HCT116 (cell line): ENCODE measurements around the gene SDK1. TPM values are rescaled to one million over a fixed set of nuclear protein-coding genes. Genes with fewer than 3 reads are reported as not detected.

Source experiments
- ATAC-seq: fragments of 200-7000 bp; cut with Tn5 transposase; 2 replicates; pipeline ENCODE4 v1.9.1; 2020; ENCODE audit warnings: mild to moderate bottlenecking, moderate library complexity
- BruUV-seq: library from RNA; stranded (reverse); fragments of 400-500 nt; replicated peaks from 2 replicates; lab custom pipeline; 2021; lab: Mats Ljungman, UMichigan
- CTCF ChIA-PET: fragments of 300-600 bp; sonication (Branson Sonifier 250); formaldehyde crosslinking; loops from one replicate; lab custom pipeline; 2021; ENCODE audit warnings: antibody characterized with exemption; lab: Charles Lee
- POLR2A ChIA-PET: fragments of 300-600, 350-600 bp; sonication (Branson Sonifier 250); formaldehyde crosslinking; loops from one replicate; lab custom pipeline; 2021; ENCODE audit warnings: antibody characterized with exemption; lab: Charles Lee
- RAD21 ChIA-PET, 2 experiments: fragments of 300-600 bp; sonication (Branson Sonifier 250); formaldehyde crosslinking; loops; one replicate each; lab custom pipeline; 2023; ENCODE audit warnings: low total read pairs in 2 of 2; ENCODE audit not compliant: uncharacterized antibody in 2 of 2, unreplicated experiment in 2 of 2, low non-redundant PET in 1 of 2; lab: Charles Lee
- DNase-seq: peaks from one replicate; pipeline ENCODE4 v3.0.0-alpha.2; 2010; ENCODE audit warnings: low read depth, low spot score
- H2AFZ ChIP-seq: fragments of 200-600 bp; shearing (Covaris generic), sonication (generic); 2 replicates; pipeline ENCODE4 v1.6.1; 2017; ENCODE audit warnings: low read depth, mixed run types, mixed read lengths, antibody characterized with exemption, low read length; ENCODE audit not compliant: poor library complexity, severe bottlenecking
- H3K27ac ChIP-seq: 2 replicates; pipeline ENCODE4 v1.5.1; 2012; ENCODE audit warnings: low read depth, low read length
- H3K27me3 ChIP-seq: fragments of 200-600 bp; sonication (generic); 2 replicates; pipeline ENCODE4 v1.6.1; 2016; ENCODE audit warnings: mixed run types, low read length, mixed read lengths; ENCODE audit not compliant: insufficient read depth
- H3K36me3 ChIP-seq, 2 experiments: fragments of 200-500 bp in 1 of 2; fragments of 200-600 bp in 1 of 2; sonication (Bioruptor generic) in 1 of 2; sonication (generic) in 1 of 2; 2 replicates each; pipeline versions ENCODE4 v1.5.1 to v1.6.1; 2014 to 2016; ENCODE audit warnings: low read length in 2 of 2, inconsistent platforms in 1 of 2, mixed read lengths in 1 of 2, mixed run types in 1 of 2; ENCODE audit not compliant: insufficient read depth in 2 of 2, control insufficient read depth in 1 of 2
- H3K4me1 ChIP-seq, 2 experiments: fragments of 200-600 bp in 1 of 2; sonication (generic) in 1 of 2; 2 replicates each; pipeline versions ENCODE4 v1.5.1 to v1.6.1; 2012 to 2017; ENCODE audit warnings: low read length in 2 of 2, inconsistent platforms in 1 of 2, mild to moderate bottlenecking in 1 of 2, mixed read lengths in 1 of 2, mixed run types in 1 of 2, moderate library complexity in 1 of 2; ENCODE audit not compliant: insufficient read depth in 2 of 2, control insufficient read depth in 1 of 2
- H3K4me2 ChIP-seq: fragments of 200-600 bp; sonication (generic); 2 replicates; pipeline ENCODE4 v1.6.1; 2017; ENCODE audit warnings: mixed run types, low read length, mixed read lengths
- H3K4me3 ChIP-seq, 2 experiments: fragments of 200-600 bp in 1 of 2; sonication (generic) in 1 of 2; replicated peaks in 1 of 2; 2 replicates each; pipeline ENCODE4 v1.5.1; 2011 to 2016; ENCODE audit warnings: low read length in 2 of 2, control low read depth in 1 of 2, low read depth in 1 of 2, mild to moderate bottlenecking in 1 of 2, mixed read lengths in 1 of 2, mixed run types in 1 of 2
- H3K79me2 ChIP-seq: fragments of 200-600 bp; sonication (generic); 2 replicates; pipeline ENCODE4 v1.6.1; 2017; ENCODE audit warnings: mild to moderate bottlenecking, mixed run types, low read length, moderate library complexity, mixed read lengths; ENCODE audit not compliant: insufficient read depth
- H3K9ac ChIP-seq: fragments of 200-600 bp; sonication (generic); 2 replicates; pipeline ENCODE4 v1.6.1; 2016; ENCODE audit warnings: low read length, mixed read lengths
- H3K9me2 ChIP-seq: fragments of 200-600 bp; sonication (generic), shearing (Covaris generic); 2 replicates; pipeline ENCODE4 v1.6.1; 2017; ENCODE audit warnings: mixed run types, mild to moderate bottlenecking, moderate library complexity; ENCODE audit not compliant: insufficient read depth
- H3K9me3 ChIP-seq, 2 experiments: fragments of 200-500 bp in 1 of 2; fragments of 200-600 bp in 1 of 2; sonication (Bioruptor generic) in 1 of 2; sonication (generic) in 1 of 2; 2 replicates each; pipeline ENCODE4 v1.6.1; 2014 to 2017; ENCODE audit warnings: low read length in 2 of 2, mixed read lengths in 2 of 2, inconsistent platforms in 1 of 2, low read depth in 1 of 2, mild to moderate bottlenecking in 1 of 2, mixed run types in 1 of 2, moderate library complexity in 1 of 2; ENCODE audit not compliant: control insufficient read depth in 1 of 2, insufficient read depth in 1 of 2
- H4K20me1 ChIP-seq: fragments of 200-600 bp; sonication (generic), shearing (Covaris generic); 2 replicates; pipeline ENCODE4 v1.6.1; 2017; ENCODE audit warnings: mixed run types, mild to moderate bottlenecking, moderate library complexity; ENCODE audit not compliant: insufficient read depth
- CBX3 ChIP-seq: IDR thresholded peaks from 2 replicates; pipeline ENCODE4 v1.6.1; 2012; ENCODE audit warnings: low read depth
- CTCF ChIP-seq, 3 experiments: fragments of 200-600 bp in 1 of 3; sonication (generic) in 1 of 3; IDR thresholded peaks in 2 of 3; conservative IDR thresholded peaks in 1 of 3; 2 replicates each; pipeline ENCODE4 v1.5.1; 2012 to 2017; ENCODE audit warnings: low read depth in 2 of 3, low read length in 2 of 3, antibody characterized with exemption in 1 of 3, borderline replicate concordance in 1 of 3, control low read depth in 1 of 3, mild to moderate bottlenecking in 1 of 3, mixed read lengths in 1 of 3, mixed run types in 1 of 3, moderate library complexity in 1 of 3; ENCODE audit not compliant: insufficient read depth in 1 of 3
- EGR1 ChIP-seq: IDR thresholded peaks from 2 replicates; pipeline ENCODE4 v1.6.1; 2012; ENCODE audit warnings: low read depth
- ELF1 ChIP-seq: IDR thresholded peaks from 2 replicates; pipeline ENCODE4 v1.6.1; 2012; ENCODE audit warnings: low read depth, borderline replicate concordance
- FOSL1 ChIP-seq: IDR thresholded peaks from 2 replicates; pipeline ENCODE4 v1.6.1; 2012; ENCODE audit warnings: low read depth
- POLR2A ChIP-seq: IDR thresholded peaks from 2 replicates; pipeline ENCODE4 v1.7.0; 2011; ENCODE audit warnings: borderline replicate concordance; ENCODE audit not compliant: insufficient read depth, insufficient read length; ENCODE audit errors: extremely low read depth
- RAD21 ChIP-seq: IDR thresholded peaks from 2 replicates; pipeline ENCODE4 v1.6.1; 2012; ENCODE audit warnings: low read depth, mild to moderate bottlenecking
- YY1 ChIP-seq: IDR thresholded peaks from 2 replicates; pipeline ENCODE4 v1.6.1; 2011; ENCODE audit warnings: low read length, low read depth, moderate library complexity, mild to moderate bottlenecking; ENCODE audit not compliant: insufficient replicate concordance; ENCODE audit errors: extremely low read depth
- ZNF274 ChIP-seq: fragments of 200-500 bp; sonication (Bioruptor generic); IDR thresholded peaks from 2 replicates; pipeline ENCODE4 v1.6.1; 2014; ENCODE audit warnings: mild to moderate bottlenecking, low read depth, low read length, inconsistent platforms
- intact Hi-C: fragments of 100-400 bp; cut with micrococcal nuclease; formaldehyde crosslinking; loops from 2 replicates; pipeline ENCODE4 v1.10.0; 2022
- total RNA-seq: library from RNA; stranded (reverse); gene quantifications from one replicate; pipeline ENCODE4 v1.2.1, GENCODE V29; 2021; ENCODE audit not compliant: unreplicated experiment
- TF ChIP-seq, protein P1 (sequence below): IDR thresholded peaks from 2 replicates; pipeline ENCODE4 v1.6.1; 2012
- TF ChIP-seq, protein P2 (sequence below): IDR thresholded peaks from 2 replicates; pipeline ENCODE4 v1.6.1; 2011; ENCODE audit warnings: mild to moderate bottlenecking, low read length, moderate library complexity; ENCODE audit not compliant: insufficient replicate concordance; ENCODE audit errors: extremely low read depth

Gene SDK1
- total RNA-seq, 1 experiment from 2014 or later: 0.05 TPM

DNA sequence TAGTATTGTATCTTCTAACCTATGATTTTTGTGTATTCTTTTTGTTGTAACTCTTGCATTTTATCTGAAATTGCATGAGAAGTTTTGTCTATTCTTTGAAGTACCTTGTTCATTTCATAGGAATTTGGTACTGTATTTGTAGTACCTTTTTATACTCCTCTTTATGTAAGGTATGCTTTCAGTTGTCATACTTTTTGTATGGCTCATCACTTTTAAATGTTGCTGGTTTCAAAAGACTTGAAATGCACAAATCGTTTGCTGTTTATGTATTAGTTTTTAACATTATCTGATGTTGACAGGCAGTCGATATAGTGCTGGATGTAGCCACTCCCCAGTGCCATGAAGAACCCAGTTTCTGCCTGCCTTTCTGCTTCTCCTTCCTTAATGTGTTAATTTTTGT is 158.1 kb downstream of the SDK1 start:
- H4K20me1 ChIP-seq: no peaks in the 10 kb centered on the region
- TF ChIP-seq CTCF (IDR thresholded peaks at IDR 0.05 in 2 of 3, conservative IDR thresholded peaks at IDR 0.05 in 1 of 3; ENCODE audit: borderline replicate concordance in 1 of 3, insufficient read depth in 1 of 3, low read depth in 2 of 3, low read length in 2 of 3): no peak
- TF ChIP-seq YY1: no peak
- TF ChIP-seq POLR2A: no peak
- TF ChIP-seq EGR1: no peak
- no peak for TF ChIP-seq ZNF274
- TF ChIP-seq, protein P1, sequence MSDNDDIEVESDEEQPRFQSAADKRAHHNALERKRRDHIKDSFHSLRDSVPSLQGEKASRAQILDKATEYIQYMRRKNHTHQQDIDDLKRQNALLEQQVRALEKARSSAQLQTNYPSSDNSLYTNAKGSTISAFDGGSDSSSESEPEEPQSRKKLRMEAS: no peak
- TF ChIP-seq ELF1: no peak
- no peak for TF ChIP-seq FOSL1
- no peaks in the 10 kb centered on the region for H3K9me2 ChIP-seq
- POLR2A ChIA-PET: no interaction called here
- BruUV-seq: no TSS peak
- H3K4me1 ChIP-seq: no peaks in the 10 kb centered on the region
- DNase-seq (no peak), ATAC-seq (no peak)
- peaks cover 22% of the 10 kb centered on the region; the same call in 1 of the 2 replicates for H3K27me3 ChIP-seq
- no peak overlapping the region for H3K27ac ChIP-seq
- no peak overlapping the region for H3K9ac ChIP-seq
- H3K4me2 ChIP-seq: no peak overlapping the region
- H3K79me2 ChIP-seq: no peaks in the 10 kb centered on the region
- RAD21 ChIA-PET: no interaction called here
- no peaks in the 10 kb centered on the region for H3K9me3 ChIP-seq
- no peaks in the 10 kb centered on the region for H3K36me3 ChIP-seq
- no peak overlapping the region for H3K4me3 ChIP-seq
- intact Hi-C loops: no loop called here
- CTCF ChIA-PET: no interaction called here
- no peak overlapping the region for H2AFZ ChIP-seq

DNA sequence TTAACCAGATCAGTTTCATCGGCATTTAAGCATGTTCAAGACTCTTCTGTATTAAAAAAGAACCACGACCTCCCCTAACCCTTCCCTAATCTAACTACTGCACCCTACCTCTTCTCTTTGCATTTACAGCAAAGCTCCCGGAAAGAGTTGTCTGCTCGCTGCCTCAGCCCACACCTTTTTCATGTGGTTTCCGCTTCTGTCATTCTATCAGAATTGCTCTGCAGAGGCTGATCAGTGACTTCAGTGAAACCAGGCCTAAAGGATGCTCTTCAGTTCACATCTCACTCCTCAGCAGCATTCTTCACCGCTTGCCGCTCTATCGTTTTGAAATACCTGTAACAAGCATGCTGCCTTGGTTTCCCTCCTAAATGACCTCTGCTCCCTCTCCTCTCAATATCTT is 160.9 kb downstream of the SDK1 start:
- H3K4me2 ChIP-seq: no peak overlapping the region
- H2AFZ ChIP-seq: no peak overlapping the region
- ChIA-PET RAD21 (no interaction called here), POLR2A (no interaction called here), CTCF (no interaction called here)
- H3K9ac ChIP-seq: no peak overlapping the region
- H3K36me3 ChIP-seq: no peaks in the 10 kb centered on the region
- H3K4me1 ChIP-seq: no peaks in the 10 kb centered on the region
- H3K27me3 ChIP-seq: peaks cover 24% of the 10 kb centered on the region; the same call in 1 of the 2 replicates
- intact Hi-C loops: no loop called here
- H3K9me3 ChIP-seq: no peaks in the 10 kb centered on the region
- H3K79me2 ChIP-seq: no peaks in the 10 kb centered on the region
- no peak for DNase-seq
- no peak overlapping the region for H3K27ac ChIP-seq
- no peaks in the 10 kb centered on the region for H4K20me1 ChIP-seq
- H3K4me3 ChIP-seq: no peak overlapping the region
- no peak for ATAC-seq
- no peak for TF ChIP-seq RAD21
- TF ChIP-seq, protein P2, sequence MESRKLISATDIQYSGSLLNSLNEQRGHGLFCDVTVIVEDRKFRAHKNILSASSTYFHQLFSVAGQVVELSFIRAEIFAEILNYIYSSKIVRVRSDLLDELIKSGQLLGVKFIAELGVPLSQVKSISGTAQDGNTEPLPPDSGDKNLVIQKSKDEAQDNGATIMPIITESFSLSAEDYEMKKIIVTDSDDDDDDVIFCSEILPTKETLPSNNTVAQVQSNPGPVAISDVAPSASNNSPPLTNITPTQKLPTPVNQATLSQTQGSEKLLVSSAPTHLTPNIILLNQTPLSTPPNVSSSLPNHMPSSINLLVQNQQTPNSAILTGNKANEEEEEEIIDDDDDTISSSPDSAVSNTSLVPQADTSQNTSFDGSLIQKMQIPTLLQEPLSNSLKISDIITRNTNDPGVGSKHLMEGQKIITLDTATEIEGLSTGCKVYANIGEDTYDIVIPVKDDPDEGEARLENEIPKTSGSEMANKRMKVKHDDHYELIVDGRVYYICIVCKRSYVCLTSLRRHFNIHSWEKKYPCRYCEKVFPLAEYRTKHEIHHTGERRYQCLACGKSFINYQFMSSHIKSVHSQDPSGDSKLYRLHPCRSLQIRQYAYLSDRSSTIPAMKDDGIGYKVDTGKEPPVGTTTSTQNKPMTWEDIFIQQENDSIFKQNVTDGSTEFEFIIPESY: no peak
- no peak for TF ChIP-seq CBX3
- TF ChIP-seq EGR1: no peak
- no TSS peak for BruUV-seq
- no peaks in the 10 kb centered on the region for H3K9me2 ChIP-seq
